Transverse colon (tissue), 4 donors: Measurements from ENCODE around the gene SP110. TPM values are rescaled to one million over a fixed set of nuclear protein-coding genes. Genes with fewer than 3 reads are reported as not detected.
"Not testable (repeated sequence)": the region's sequence is repeated elsewhere in the genome, so short reads cannot be mapped to it uniquely, and the experiment has no call there.

Experiments
- DNase-seq: peaks from one replicate; pipeline ENCODE4 v3.0.0-alpha.2; 2019
- H3K27ac ChIP-seq, 4 donors: fragments of 200-600 bp; sonication (generic); 2 replicates each; pipeline ENCODE4 v1.5.1; 2016 to 2018; ENCODE audit warnings: inconsistent platforms in 4 of 4
- H3K27me3 ChIP-seq: fragments of 200-600 bp; sonication (generic); 2 replicates; pipeline ENCODE4 v1.5.1; 2017; ENCODE audit warnings: inconsistent platforms
- H3K36me3 ChIP-seq, 4 donors: fragments of 200-600 bp; sonication (generic); 2 replicates each; pipeline ENCODE4 v1.5.1; 2017 to 2019; ENCODE audit warnings: inconsistent platforms in 4 of 4
- H3K4me1 ChIP-seq, 4 donors: fragments of 200-600 bp; sonication (generic); 2 replicates each; pipeline ENCODE4 v1.5.1; 2017 to 2020; ENCODE audit warnings: inconsistent platforms in 4 of 4
- H3K4me3 ChIP-seq, 4 donors: fragments of 200-600 bp; sonication (generic); 1 replicate in 1 of 4; 2 replicates in 3 of 4; pipeline versions ENCODE4 v1.5.1 to v1.6.1; 2017 to 2019; ENCODE audit warnings: inconsistent platforms in 4 of 4
- H3K9me3 ChIP-seq, 2 donors: fragments of 200-600 bp; sonication (generic); 2 replicates each; pipeline ENCODE4 v1.5.1; 2017 to 2019; ENCODE audit warnings: inconsistent platforms in 2 of 2
- EP300 ChIP-seq: sonication (generic); formaldehyde crosslinking; IDR thresholded peaks from one replicate; pipeline ENCODE4 v1.6.1; 2017; ENCODE audit warnings: antibody characterized with exemption, low read depth
- POLR2A ChIP-seq: fragments of 450-650 bp; IDR thresholded peaks from one replicate; pipeline ENCODE4 v1.6.1; 2016; ENCODE audit warnings: antibody characterized with exemption, mild to moderate bottlenecking, moderate library complexity
- POLR2AphosphoS5 ChIP-seq, 3 donors: sonication (generic); formaldehyde crosslinking; IDR thresholded peaks; one replicate each; pipeline ENCODE4 v1.6.1; 2016; ENCODE audit warnings: antibody characterized with exemption in 3 of 3
- WGBS, 2 donors: methylation state at CpG; one replicate each; pipeline ENCODE4 v1.1.5; 2018; ENCODE audit warnings: low coverage in 1 of 2; 5-methylcytosine and 5-hydroxymethylcytosine counted together
- in situ Hi-C, 4 donors: fragments of 200-750 bp; cut with MboI; loops; one replicate each; pipeline versions ENCODE4 v1.15.0 to v1.15.1; 2017; ENCODE audit warnings: low sequenced_read_pairs in 3 of 4, low pct_ligation_motif_present in 1 of 4, low pct_unique_long_range_greater_than_20kb in 1 of 4
- intact Hi-C: fragments of 100-400 bp; cut with DNase I; formaldehyde crosslinking; loops from one replicate; pipeline ENCODE4 v1.15.1; 2023; ENCODE audit warnings: low total_unique reads
- total RNA-seq, 4 donors: library from RNA; depleted of rRNA; stranded (reverse); fragments of >200 nt; gene quantifications; one replicate each; pipeline ENCODE4 v1.1.0, GENCODE V29; 2016
- TF ChIP-seq, protein P1 (sequence below), 5 experiments: fragments of 200-600 bp in 3 of 5; fragments of 450-650 bp in 2 of 5; sonication (generic) in 3 of 5; IDR thresholded peaks; 1 replicate in 2 of 5; 2 replicates in 3 of 5; pipeline ENCODE4 v1.5.1; 2016 to 2017; ENCODE audit warnings: antibody characterized with exemption in 5 of 5, inconsistent platforms in 3 of 5, mild to moderate bottlenecking in 2 of 5, moderate library complexity in 1 of 5

Gene SP110
- total RNA-seq, 4 donors from 2014 or later, result 15.0 to 38.4 (median 29.5) TPM

DNA sequence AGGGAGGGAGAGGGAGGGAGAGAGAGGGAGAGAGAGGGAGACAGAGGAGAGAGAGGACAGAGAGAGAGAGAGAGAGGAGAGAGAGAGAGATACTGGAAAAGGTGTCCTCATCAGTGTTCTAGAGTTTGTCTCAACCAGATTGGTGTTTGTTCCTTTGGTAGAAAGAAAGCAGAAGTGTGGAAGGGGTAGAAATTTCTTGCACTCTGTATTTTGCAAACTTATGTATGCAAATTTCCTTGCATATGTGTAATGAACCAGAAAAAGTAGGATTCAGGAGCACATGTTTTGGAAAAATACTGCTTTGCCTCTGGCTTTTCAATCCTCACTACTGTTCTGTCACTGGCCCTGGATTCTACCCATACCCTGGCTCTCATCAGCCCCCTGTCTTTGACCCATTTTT is 4.7 kb upstream of the SP110 start:
- Histone ChIP-seq H3K27ac (peak overlapping the region in 1 of 4 donors; percentile 58), H3K36me3 (no peaks in the 10 kb centered on the region), H3K9me3 (no peaks in the 10 kb centered on the region), H3K4me1 (peaks cover 0 to 8% (median 6%) of the 10 kb centered on the region in 4 donors), H3K4me3 (no peak overlapping the region), H3K27me3 (no peaks in the 10 kb centered on the region)
- no peak for TF ChIP-seq EP300
- TF ChIP-seq POLR2A, result no peak
- TF ChIP-seq, protein P1, sequence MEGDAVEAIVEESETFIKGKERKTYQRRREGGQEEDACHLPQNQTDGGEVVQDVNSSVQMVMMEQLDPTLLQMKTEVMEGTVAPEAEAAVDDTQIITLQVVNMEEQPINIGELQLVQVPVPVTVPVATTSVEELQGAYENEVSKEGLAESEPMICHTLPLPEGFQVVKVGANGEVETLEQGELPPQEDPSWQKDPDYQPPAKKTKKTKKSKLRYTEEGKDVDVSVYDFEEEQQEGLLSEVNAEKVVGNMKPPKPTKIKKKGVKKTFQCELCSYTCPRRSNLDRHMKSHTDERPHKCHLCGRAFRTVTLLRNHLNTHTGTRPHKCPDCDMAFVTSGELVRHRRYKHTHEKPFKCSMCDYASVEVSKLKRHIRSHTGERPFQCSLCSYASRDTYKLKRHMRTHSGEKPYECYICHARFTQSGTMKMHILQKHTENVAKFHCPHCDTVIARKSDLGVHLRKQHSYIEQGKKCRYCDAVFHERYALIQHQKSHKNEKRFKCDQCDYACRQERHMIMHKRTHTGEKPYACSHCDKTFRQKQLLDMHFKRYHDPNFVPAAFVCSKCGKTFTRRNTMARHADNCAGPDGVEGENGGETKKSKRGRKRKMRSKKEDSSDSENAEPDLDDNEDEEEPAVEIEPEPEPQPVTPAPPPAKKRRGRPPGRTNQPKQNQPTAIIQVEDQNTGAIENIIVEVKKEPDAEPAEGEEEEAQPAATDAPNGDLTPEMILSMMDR (IDR thresholded peaks at IDR 0.05), result no peak
- no peak for TF ChIP-seq POLR2AphosphoS5 (IDR thresholded peaks at IDR 0.05)
- in situ Hi-C loops, result loop anchor here in 2 of 4 donors (25.0 kb wide), 1 partner anchor 388 kb away; no protein-coding TSS in a partner anchor
- intact Hi-C loops, result no loop called here
- DNase-seq, result no peak

DNA sequence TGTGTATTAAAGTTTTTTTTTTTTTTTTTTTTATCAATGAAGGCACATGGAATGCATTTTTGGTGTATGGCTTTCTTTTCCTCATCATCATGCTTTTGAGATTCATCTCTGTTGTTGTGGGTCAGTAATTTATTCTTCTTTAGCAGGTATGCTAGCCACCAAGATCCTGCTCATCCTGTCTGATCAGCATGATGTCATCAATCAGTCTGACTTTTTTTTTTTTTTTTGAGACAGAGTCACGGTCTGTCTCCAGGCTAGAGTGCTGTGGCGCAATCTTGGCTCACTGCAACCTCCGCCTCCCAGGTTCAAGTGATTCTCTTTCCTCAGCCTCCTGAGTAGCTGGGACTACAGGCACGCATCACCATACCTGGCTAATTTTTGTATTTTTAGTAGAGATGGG is 3.0 kb upstream of the SP110 start:
- H3K36me3 ChIP-seq, intact Hi-C loops, H3K27ac ChIP-seq, DNase-seq, H3K4me3 ChIP-seq, H3K9me3 ChIP-seq, H3K27me3 ChIP-seq: not testable (repeated sequence)
- H3K4me1 ChIP-seq, result peaks cover 0 to 22% (median 10%) of the 10 kb centered on the region in 4 donors
- in situ Hi-C loops, result loop anchor here in 2 of 4 donors (25.0 kb wide), 1 partner anchor 389 kb away; no protein-coding TSS in a partner anchor
- WGBS, 2 donors, result 85% methylated on average over 4 of the region's 4 CpGs; no CpG with 5 or more reads in 1 of the 2 donors

DNA sequence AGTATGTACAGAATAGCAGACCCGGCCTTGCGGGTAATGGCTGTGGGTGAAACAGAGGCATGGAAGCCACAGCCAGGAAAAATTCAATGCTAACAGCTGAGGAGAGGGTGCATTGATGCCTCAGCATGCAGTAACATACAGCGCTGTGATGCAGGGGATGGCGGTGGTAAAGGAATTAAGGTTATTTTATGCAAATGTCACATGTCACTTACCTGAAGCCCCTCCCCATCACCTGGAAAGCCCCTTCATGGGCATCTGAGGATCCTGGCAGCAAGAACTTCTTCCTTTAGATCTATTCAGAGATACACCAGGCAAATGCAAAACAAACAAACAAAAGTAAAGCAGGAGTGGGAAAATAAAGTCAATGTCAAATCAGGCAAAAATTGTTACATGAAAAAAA is 1.7 kb upstream of the SP110 start:
- Histone ChIP-seq H3K4me1 (peaks cover 0 to 22% (median 10%) of the 10 kb centered on the region in 4 donors), H3K36me3 (no peaks in the 10 kb centered on the region), H3K9me3 (no peaks in the 10 kb centered on the region), H3K27ac (no peak overlapping the region), H3K4me3 (no peak overlapping the region), H3K27me3 (no peaks in the 10 kb centered on the region)
- no peak for DNase-seq
- intact Hi-C loops, result no loop called here
- TF ChIP-seq POLR2A, result no peak
- 91 to 92% methylated on average over 4 of the region's 4 CpGs for WGBS, 2 donors
- in situ Hi-C loops, result loop anchor here in 2 of 4 donors (25.0 kb wide), 1 partner anchor 391 kb away; no protein-coding TSS in a partner anchor

DNA sequence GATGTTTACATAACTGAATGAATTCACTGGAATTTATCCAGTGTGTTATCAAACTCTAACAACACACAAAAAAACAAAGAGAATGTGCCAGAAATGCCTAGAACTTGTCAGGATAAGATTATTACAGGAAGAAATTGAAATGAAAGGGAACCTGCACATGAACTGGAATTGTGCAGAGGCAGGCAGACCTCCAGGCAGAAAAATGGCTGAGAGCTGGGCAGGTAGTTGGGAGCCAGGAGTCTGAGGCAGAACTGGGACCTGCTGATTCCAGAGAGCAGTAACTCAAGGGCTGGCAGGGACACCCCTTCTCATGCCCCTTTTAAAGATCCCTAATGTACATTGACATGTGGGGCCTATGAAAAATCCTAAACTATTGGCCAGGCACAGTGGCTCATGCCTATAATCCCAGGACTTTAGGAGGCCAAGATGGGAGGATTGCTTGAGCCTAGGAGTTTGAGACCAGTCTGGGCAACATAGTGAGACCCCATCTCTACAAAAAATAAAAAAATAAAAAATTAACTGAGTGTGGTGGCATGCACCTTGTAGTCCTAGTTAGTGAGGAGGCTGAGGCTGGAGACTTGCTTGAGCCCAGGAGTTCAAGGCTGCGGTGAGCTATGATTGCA is 674 bp upstream of the SP110 start:
- Histone ChIP-seq H3K9me3 (no peaks in the 10 kb centered on the region), H3K4me3 (peak overlapping the region; percentile 47 to 81 (median 66)), H3K4me1 (peaks cover 0 to 22% (median 10%) of the 10 kb centered on the region in 4 donors), H3K27ac (peak overlapping the region; percentile 77 to 87 (median 86)), H3K36me3 (no peaks in the 10 kb centered on the region), H3K27me3 (no peaks in the 10 kb centered on the region)
- 100% methylated on average over 1 of the region's 1 CpG; no CpG with 5 or more reads in 1 of the 2 donors for WGBS, 2 donors
- in situ Hi-C loops, result loop anchor here in 2 of 4 donors (25.0 kb wide), 1 partner anchor 392 kb away; no protein-coding TSS in a partner anchor
- no peak for DNase-seq
- intact Hi-C loops, result no loop called here
- TF ChIP-seq POLR2A, result no peak
- no peak for TF ChIP-seq POLR2AphosphoS5 (IDR thresholded peaks at IDR 0.05)
- TF ChIP-seq, protein P1 (IDR thresholded peaks at IDR 0.05), result no peak

DNA sequence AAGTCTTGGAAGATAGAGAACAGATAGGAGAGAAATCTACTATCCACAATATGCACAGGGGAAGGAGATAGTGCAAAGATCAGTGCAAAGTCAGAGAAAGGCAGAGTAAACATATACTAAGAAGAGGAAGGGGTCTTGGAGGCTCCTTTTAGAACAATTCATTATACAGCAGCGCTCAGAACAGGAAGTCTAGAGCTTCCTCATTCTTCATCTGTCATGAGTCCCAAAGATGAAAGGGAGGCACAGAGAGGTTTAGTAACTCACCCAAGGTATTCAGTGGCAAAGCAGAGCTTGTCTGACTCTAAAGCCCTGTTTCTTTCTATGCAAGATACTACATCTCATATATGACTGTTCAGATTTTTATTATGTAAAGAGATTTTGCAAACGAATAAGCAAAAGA is 1.4 kb downstream of the SP110 start:
- TF ChIP-seq POLR2A (no peak), EP300 (no peak), POLR2AphosphoS5 (IDR thresholded peaks at IDR 0.05) (no peak)
- TF ChIP-seq, protein P1 (IDR thresholded peaks at IDR 0.05), result no peak
- in situ Hi-C loops, result loop anchor here in 2 of 4 donors (25.0 kb wide), 1 partner anchor 394 kb away; no protein-coding TSS in a partner anchor
- peak overlapping the region in 2 of 4 donors; percentile 4 to 87 for H3K27ac ChIP-seq
- peaks cover 0 to 22% (median 10%) of the 10 kb centered on the region in 4 donors for H3K4me1 ChIP-seq
- peaks cover 0 to 8% (median 2%) of the 10 kb centered on the region in 4 donors for H3K36me3 ChIP-seq
- intact Hi-C loops, result no loop called here
- no peaks in the 10 kb centered on the region for H3K9me3 ChIP-seq
- H3K27me3 ChIP-seq, result no peaks in the 10 kb centered on the region
- DNase-seq, result no peak
- peak overlapping the region in 1 of 4 donors; percentile 75 for H3K4me3 ChIP-seq
- 26 to 46% methylated on average over 2 of the region's 2 CpGs for WGBS, 2 donors
